PC-3 (cell line): ENCODE results near the gene ENPP1.

ENCODE experiments used
- EZH2 ChIP-seq: fragments of 300-600 bp; sonication (generic); IDR thresholded peaks from one replicate; pipeline ENCODE4 v1.6.1; 2017; ENCODE audit warnings: antibody characterized with exemption, mild to moderate bottlenecking, low read length; ENCODE audit not compliant: unreplicated experiment
- EZH2phosphoT487 ChIP-seq: fragments of 300-600 bp; sonication (generic); IDR thresholded peaks from 2 replicates; pipeline ENCODE4 v1.6.1; 2018; ENCODE audit warnings: mild to moderate bottlenecking, antibody characterized with exemption, low read length, borderline replicate concordance
- TF ChIP-seq, protein P1 (sequence below): fragments of 300-600 bp; sonication (generic); conservative IDR thresholded peaks from 2 replicates; pipeline ENCODE4 v1.5.1; 2017; ENCODE audit warnings: antibody characterized with exemption, low read depth, mild to moderate bottlenecking, low read length

DNA sequence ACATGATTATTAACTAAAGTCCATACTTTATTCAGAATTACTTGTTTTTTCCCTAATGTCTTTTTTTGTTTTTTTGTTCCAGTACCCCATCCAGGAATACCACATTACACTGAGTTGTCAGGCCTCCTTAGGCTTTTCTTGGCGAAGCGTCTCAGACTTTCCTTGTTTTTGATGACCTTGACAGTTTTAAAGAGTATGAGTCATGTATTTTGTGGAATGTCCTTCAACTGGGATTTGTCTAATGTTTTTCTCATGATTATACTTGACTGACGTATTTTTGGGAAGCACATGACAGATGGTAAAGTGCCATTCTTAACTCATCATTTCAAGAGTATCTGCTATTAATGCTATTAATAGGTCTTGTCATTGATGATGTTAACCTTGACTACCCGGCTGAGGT is 23.6 kb downstream of the ENPP1 start:
- TF ChIP-seq, protein P1, sequence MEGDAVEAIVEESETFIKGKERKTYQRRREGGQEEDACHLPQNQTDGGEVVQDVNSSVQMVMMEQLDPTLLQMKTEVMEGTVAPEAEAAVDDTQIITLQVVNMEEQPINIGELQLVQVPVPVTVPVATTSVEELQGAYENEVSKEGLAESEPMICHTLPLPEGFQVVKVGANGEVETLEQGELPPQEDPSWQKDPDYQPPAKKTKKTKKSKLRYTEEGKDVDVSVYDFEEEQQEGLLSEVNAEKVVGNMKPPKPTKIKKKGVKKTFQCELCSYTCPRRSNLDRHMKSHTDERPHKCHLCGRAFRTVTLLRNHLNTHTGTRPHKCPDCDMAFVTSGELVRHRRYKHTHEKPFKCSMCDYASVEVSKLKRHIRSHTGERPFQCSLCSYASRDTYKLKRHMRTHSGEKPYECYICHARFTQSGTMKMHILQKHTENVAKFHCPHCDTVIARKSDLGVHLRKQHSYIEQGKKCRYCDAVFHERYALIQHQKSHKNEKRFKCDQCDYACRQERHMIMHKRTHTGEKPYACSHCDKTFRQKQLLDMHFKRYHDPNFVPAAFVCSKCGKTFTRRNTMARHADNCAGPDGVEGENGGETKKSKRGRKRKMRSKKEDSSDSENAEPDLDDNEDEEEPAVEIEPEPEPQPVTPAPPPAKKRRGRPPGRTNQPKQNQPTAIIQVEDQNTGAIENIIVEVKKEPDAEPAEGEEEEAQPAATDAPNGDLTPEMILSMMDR = no peak
- TF ChIP-seq EZH2 (no peak), EZH2phosphoT487 (no peak)
